Panc1 (cell line): ENCODE results near the gene NR0B2. TPM values are rescaled to one million over a fixed set of nuclear protein-coding genes. Genes with fewer than 3 reads are reported as not detected.

ENCODE experiments used
- ATAC-seq: fragments of 200-7000 bp; cut with Tn5 transposase; 2 replicates; pipeline ENCODE4 v1.9.1; 2020; ENCODE audit warnings: mild to moderate bottlenecking, moderate library complexity
- BruUV-seq: library from RNA; stranded (reverse); fragments of 400-500 nt; replicated peaks from 2 replicates; lab custom pipeline; 2021; lab: Mats Ljungman, UMichigan
- CTCF ChIA-PET: fragments of 300-600 bp; sonication (Branson Sonifier 250); formaldehyde crosslinking; loops from one replicate; lab custom pipeline; 2022; ENCODE audit warnings: antibody characterized with exemption; lab: Charles Lee
- POLR2A ChIA-PET: fragments of 300-600 bp; sonication (Branson Sonifier 250); formaldehyde crosslinking; loops from one replicate; lab custom pipeline; 2022; ENCODE audit warnings: antibody characterized with exemption; lab: Charles Lee
- DNase-seq: peaks from one replicate; pipeline ENCODE4 v3.0.0-alpha.2; 2010; ENCODE audit warnings: low read depth, low spot score
- H3K27ac ChIP-seq: 2 replicates; pipeline ENCODE4 v1.5.1; 2011; ENCODE audit warnings: mild to moderate bottlenecking, low read length, inconsistent platforms
- H3K27me3 ChIP-seq: fragments of 200-500 bp; sonication (Bioruptor generic); 2 replicates; pipeline ENCODE4 v1.6.0; 2014; ENCODE audit warnings: low read length, inconsistent platforms; ENCODE audit not compliant: control insufficient read depth, insufficient read depth
- H3K36me3 ChIP-seq: fragments of 200-500 bp; sonication (Bioruptor generic); 2 replicates; pipeline ENCODE4 v1.5.1; 2014; ENCODE audit warnings: inconsistent platforms, mild to moderate bottlenecking, low read length, moderate library complexity; ENCODE audit not compliant: control insufficient read depth, insufficient read depth
- H3K4me1 ChIP-seq: 2 replicates; pipeline ENCODE4 v1.5.1; 2011; ENCODE audit warnings: inconsistent platforms, mild to moderate bottlenecking, low read length, moderate library complexity; ENCODE audit not compliant: control insufficient read depth, insufficient read depth
- H3K4me3 ChIP-seq, 2 experiments: 2 replicates each; pipeline ENCODE4 v1.5.1; 2011 to 2012; ENCODE audit warnings: low read depth in 2 of 2, low read length in 2 of 2, mild to moderate bottlenecking in 2 of 2, inconsistent platforms in 1 of 2, moderate library complexity in 1 of 2
- H3K9me3 ChIP-seq: fragments of 200-500 bp; sonication (Bioruptor generic); 2 replicates; pipeline ENCODE4 v1.5.1; 2014; ENCODE audit warnings: low read depth, mild to moderate bottlenecking, inconsistent platforms, low read length, moderate library complexity; ENCODE audit not compliant: control insufficient read depth, insufficient read depth
- CTCF ChIP-seq: fragments of 450-650 bp; IDR thresholded peaks from 2 replicates; pipeline ENCODE4 v1.5.1; 2017; ENCODE audit warnings: mild to moderate bottlenecking
- POLR2AphosphoS5 ChIP-seq: IDR thresholded peaks from 2 replicates; pipeline ENCODE4 v1.6.1; 2012; ENCODE audit warnings: mild to moderate bottlenecking, low read depth, low read length, moderate library complexity
- REST ChIP-seq, 2 experiments: IDR thresholded peaks; 2 replicates each; pipeline ENCODE4 v1.6.1; 2011 to 2012; ENCODE audit warnings: low read depth in 2 of 2, control low read depth in 1 of 2, low read length in 1 of 2, mild to moderate bottlenecking in 1 of 2, moderate library complexity in 1 of 2; ENCODE audit not compliant: insufficient read depth in 1 of 2
- SIN3A ChIP-seq: IDR thresholded peaks from 2 replicates; pipeline ENCODE4 v1.6.1; 2012; ENCODE audit warnings: low read depth, mild to moderate bottlenecking, low read length, moderate library complexity, borderline replicate concordance; ENCODE audit not compliant: insufficient read depth
- TCF7L2 ChIP-seq: IDR thresholded peaks from 2 replicates; pipeline ENCODE4 v1.6.1; 2011; ENCODE audit warnings: mild to moderate bottlenecking, low read depth, low read length, inconsistent platforms
- in situ Hi-C: cut with HindIII; loops from 2 replicates; pipeline ENCODE4 v1.10.0; 2016; ENCODE audit warnings: low sequenced_read_pairs, low pct_unique_long_range_greater_than_20kb
- intact Hi-C: fragments of 100-400 bp; cut with micrococcal nuclease; formaldehyde crosslinking; loops from one replicate; pipeline ENCODE4 v1.10.0; 2022; ENCODE audit not compliant: unreplicated experiment
- total RNA-seq: library from RNA; stranded (reverse); gene quantifications from one replicate; pipeline ENCODE4 v1.2.1, GENCODE V29; 2021; ENCODE audit not compliant: unreplicated experiment

The NR0B2 gene
- total RNA-seq, 1 experiment from 2014 or later, result 5.2 TPM

GRCh38 chr1:26938659-26939025, 24.9 kb upstream of the NR0B2 start:
- TF ChIP-seq SIN3A, result no peak
- TF ChIP-seq REST (IDR thresholded peaks at IDR 0.05; ENCODE audit: insufficient read depth in 1 of 2, low read depth in 2 of 2, low read length in 1 of 2), result no peak
- TF ChIP-seq CTCF, result no peak
- no peak for TF ChIP-seq POLR2AphosphoS5
- no peak for TF ChIP-seq TCF7L2
- no peaks in the 10 kb centered on the region for H3K9me3 ChIP-seq
- H3K4me3 ChIP-seq, result no peak overlapping the region
- no peaks in the 10 kb centered on the region for H3K4me1 ChIP-seq
- no TSS peak for BruUV-seq
- no peak overlapping the region for H3K27ac ChIP-seq
- ATAC-seq (no peak), DNase-seq (no peak)
- H3K27me3 ChIP-seq, result no peaks in the 10 kb centered on the region
- CTCF ChIA-PET, result no interaction called here
- H3K36me3 ChIP-seq, result peaks cover 13% of the 10 kb centered on the region; the same call in 1 of the 2 replicates
- POLR2A ChIA-PET, result no interaction called here
- intact Hi-C loops, result no loop called here
- in situ Hi-C loops, result no loop called here

GRCh38 chr1:26938004-26938658, 24.4 kb upstream of the NR0B2 start:
- in situ Hi-C loops, result no loop called here
- Histone ChIP-seq H3K27ac (no peak overlapping the region), H3K27me3 (no peaks in the 10 kb centered on the region), H3K36me3 (peaks cover 11% of the 10 kb centered on the region; the same call in 1 of the 2 replicates), H3K4me1 (no peaks in the 10 kb centered on the region), H3K9me3 (no peaks in the 10 kb centered on the region), H3K4me3 (no peak overlapping the region)
- TF ChIP-seq CTCF, result no peak
- TF ChIP-seq POLR2AphosphoS5, result no peak
- TF ChIP-seq SIN3A, result no peak
- TF ChIP-seq REST (IDR thresholded peaks at IDR 0.05; ENCODE audit: insufficient read depth in 1 of 2, low read depth in 2 of 2, low read length in 1 of 2), result no peak
- TF ChIP-seq TCF7L2, result no peak
- ATAC-seq (no peak), DNase-seq (no peak)
- BruUV-seq, result no TSS peak
- CTCF ChIA-PET, result no interaction called here
- POLR2A ChIA-PET, result no interaction called here
- intact Hi-C loops, result no loop called here
